PC-3 (cell line): ENCODE results near the gene ADK.

Experiments used
- EZH2 ChIP-seq: fragments of 300-600 bp; sonication (generic); IDR thresholded peaks from one replicate; pipeline ENCODE4 v1.6.1; 2017; ENCODE audit warnings: antibody characterized with exemption, mild to moderate bottlenecking, low read length; ENCODE audit not compliant: unreplicated experiment
- EZH2phosphoT487 ChIP-seq: fragments of 300-600 bp; sonication (generic); IDR thresholded peaks from 2 replicates; pipeline ENCODE4 v1.6.1; 2018; ENCODE audit warnings: mild to moderate bottlenecking, antibody characterized with exemption, low read length, borderline replicate concordance
- TF ChIP-seq, protein P1 (sequence below): fragments of 300-600 bp; sonication (generic); conservative IDR thresholded peaks from 2 replicates; pipeline ENCODE4 v1.5.1; 2017; ENCODE audit warnings: antibody characterized with exemption, low read depth, mild to moderate bottlenecking, low read length

DNA sequence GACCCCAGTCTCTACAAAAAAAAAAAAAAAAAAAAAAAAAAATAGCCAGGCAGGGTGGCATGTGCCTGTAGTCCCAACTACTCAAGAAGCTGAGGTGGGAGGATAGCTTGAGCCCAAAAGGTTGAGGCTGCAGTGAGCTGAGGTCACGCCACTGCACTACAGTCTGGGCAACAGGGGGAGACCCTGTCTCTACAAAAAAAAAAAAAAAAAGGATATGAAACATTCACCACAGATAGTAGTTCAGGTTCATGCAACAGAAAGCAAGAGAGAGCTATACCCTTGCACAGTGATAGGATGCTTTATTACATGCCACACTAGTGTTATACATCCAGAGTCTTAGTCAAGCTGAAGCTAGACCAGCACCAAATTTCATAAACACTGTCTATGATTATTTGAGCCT lies 526.9 kb downstream of the ADK start:
- TF ChIP-seq, protein P1, sequence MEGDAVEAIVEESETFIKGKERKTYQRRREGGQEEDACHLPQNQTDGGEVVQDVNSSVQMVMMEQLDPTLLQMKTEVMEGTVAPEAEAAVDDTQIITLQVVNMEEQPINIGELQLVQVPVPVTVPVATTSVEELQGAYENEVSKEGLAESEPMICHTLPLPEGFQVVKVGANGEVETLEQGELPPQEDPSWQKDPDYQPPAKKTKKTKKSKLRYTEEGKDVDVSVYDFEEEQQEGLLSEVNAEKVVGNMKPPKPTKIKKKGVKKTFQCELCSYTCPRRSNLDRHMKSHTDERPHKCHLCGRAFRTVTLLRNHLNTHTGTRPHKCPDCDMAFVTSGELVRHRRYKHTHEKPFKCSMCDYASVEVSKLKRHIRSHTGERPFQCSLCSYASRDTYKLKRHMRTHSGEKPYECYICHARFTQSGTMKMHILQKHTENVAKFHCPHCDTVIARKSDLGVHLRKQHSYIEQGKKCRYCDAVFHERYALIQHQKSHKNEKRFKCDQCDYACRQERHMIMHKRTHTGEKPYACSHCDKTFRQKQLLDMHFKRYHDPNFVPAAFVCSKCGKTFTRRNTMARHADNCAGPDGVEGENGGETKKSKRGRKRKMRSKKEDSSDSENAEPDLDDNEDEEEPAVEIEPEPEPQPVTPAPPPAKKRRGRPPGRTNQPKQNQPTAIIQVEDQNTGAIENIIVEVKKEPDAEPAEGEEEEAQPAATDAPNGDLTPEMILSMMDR = no peak
- TF ChIP-seq EZH2 (no peak), EZH2phosphoT487 (no peak)
